WTC11 (cell line): ENCODE data around the gene PIKFYVE. TPM values are rescaled to one million over a fixed set of nuclear protein-coding genes. Genes with fewer than 3 reads are reported as not detected.

ENCODE experiments used
- ATAC-seq: fragments of 200-7000 bp; cut with Tn5 transposase; 2 replicates; pipeline ENCODE4 v1.10.0; 2021; ENCODE audit warnings: mild to moderate bottlenecking, moderate library complexity
- CTCF ChIA-PET: fragments of 300-600 bp; sonication (Branson Sonifier 250); formaldehyde crosslinking; loops from one replicate; lab custom pipeline; 2021; ENCODE audit warnings: antibody characterized with exemption; lab: Charles Lee
- POLR2A ChIA-PET: fragments of 350-600 bp; sonication (Branson Sonifier 250); formaldehyde crosslinking; loops from one replicate; lab custom pipeline; 2021; ENCODE audit warnings: antibody characterized with exemption; lab: Charles Lee
- DNase-seq: peaks from one replicate; pipeline ENCODE4 v3.0.0; 2021; ENCODE audit warnings: low spot score
- H3K27ac Mint-ChIP-seq: 2 replicates; pipeline ENCODE4 v1.8.0; 2021; ENCODE audit warnings: mixed read lengths
- H3K27me3 Mint-ChIP-seq: 2 replicates; pipeline ENCODE4 v1.8.0; 2021; ENCODE audit warnings: low read depth, mild to moderate bottlenecking, moderate library complexity, mixed read lengths
- H3K36me3 Mint-ChIP-seq: 2 replicates; pipeline ENCODE4 v1.8.0; 2021; ENCODE audit warnings: mixed read lengths
- H3K4me1 Mint-ChIP-seq: 2 replicates; pipeline ENCODE4 v1.8.0; 2022; ENCODE audit warnings: mixed read lengths
- H3K4me3 Mint-ChIP-seq: 2 replicates; pipeline ENCODE4 v1.8.0; 2021; ENCODE audit warnings: mild to moderate bottlenecking, moderate library complexity, mixed read lengths
- H3K9me3 Mint-ChIP-seq: 2 replicates; pipeline ENCODE4 v1.8.0; 2021; ENCODE audit warnings: mixed read lengths
- ARID4B ChIP-seq: sonication (generic); formaldehyde crosslinking; IDR thresholded peaks from 2 replicates; pipeline ENCODE4 v1.8.0; 2023; ENCODE audit warnings: missing genetic modification reagents, mild to moderate bottlenecking, borderline replicate concordance
- CREB1 ChIP-seq: sonication (generic); formaldehyde crosslinking; IDR thresholded peaks from 2 replicates; pipeline ENCODE4 v1.8.0; 2023; ENCODE audit warnings: mild to moderate bottlenecking, missing genetic modification reagents
- EMX1 ChIP-seq: fragments of 250-450 bp; sonication (Bioruptor Pico); IDR thresholded peaks from 2 replicates; pipeline ENCODE4 v1.8.0; 2021; ENCODE audit warnings: mild to moderate bottlenecking
- FOXK1 ChIP-seq: sonication (generic); formaldehyde crosslinking; IDR thresholded peaks from 2 replicates; pipeline ENCODE4 v1.8.0; 2022; ENCODE audit warnings: mild to moderate bottlenecking, moderate library complexity, missing genetic modification reagents
- IRF2 ChIP-seq: sonication (generic); formaldehyde crosslinking; IDR thresholded peaks from 2 replicates; pipeline ENCODE4 v1.8.0; 2022; ENCODE audit warnings: low read depth, missing genetic modification reagents, borderline replicate concordance
- MXD4 ChIP-seq: fragments of 250-450 bp; sonication (Bioruptor Pico); IDR thresholded peaks from 2 replicates; pipeline ENCODE4 v1.8.0; 2021; ENCODE audit warnings: mild to moderate bottlenecking, moderate library complexity, borderline replicate concordance
- MYBL2 ChIP-seq: sonication (generic); formaldehyde crosslinking; IDR thresholded peaks from 2 replicates; pipeline ENCODE4 v1.8.1; 2023; ENCODE audit warnings: mild to moderate bottlenecking, moderate library complexity, missing genetic modification reagents
- PRRX2 ChIP-seq: fragments of 250-450 bp; sonication (Bioruptor Pico); IDR thresholded peaks from 2 replicates; pipeline ENCODE4 v1.8.0; 2021; ENCODE audit warnings: mild to moderate bottlenecking
- ZNF121 ChIP-seq: sonication (generic); formaldehyde crosslinking; IDR thresholded peaks from 2 replicates; pipeline ENCODE4 v1.8.0; 2023; ENCODE audit warnings: missing genetic modification reagents
- ZNF219 ChIP-seq: sonication (generic); formaldehyde crosslinking; IDR thresholded peaks from 2 replicates; pipeline ENCODE4 v1.8.0; 2023; ENCODE audit warnings: missing genetic modification reagents, mild to moderate bottlenecking, borderline replicate concordance
- ZSCAN18 ChIP-seq: fragments of 250-450 bp; sonication (Bioruptor Pico); IDR thresholded peaks from 2 replicates; pipeline ENCODE4 v2.1.2; 2022; ENCODE audit warnings: mild to moderate bottlenecking, moderate library complexity
- total RNA-seq: library from RNA; stranded (reverse); gene quantifications from 3 replicates; pipeline ENCODE4 v1.2.3, GENCODE V29; 2021
- TF ChIP-seq, protein P1 (sequence below): fragments of 250-450 bp; sonication (Bioruptor Pico); IDR thresholded peaks from 2 replicates; pipeline ENCODE4 v1.8.0; 2021; ENCODE audit warnings: mild to moderate bottlenecking
- TF ChIP-seq, protein P2 (sequence below): fragments of 250-450 bp; sonication (Bioruptor Pico); IDR thresholded peaks from 2 replicates; pipeline ENCODE4 v1.9.0; 2021; ENCODE audit warnings: mild to moderate bottlenecking
- TF ChIP-seq, protein P3 (sequence below): fragments of 250-450 bp; sonication (Bioruptor Pico); IDR thresholded peaks from 2 replicates; pipeline ENCODE4 v1.9.0; 2021; ENCODE audit warnings: mild to moderate bottlenecking

Gene PIKFYVE
- total RNA-seq, 1 experiment from 2014 or later, result 36.1 TPM

DNA sequence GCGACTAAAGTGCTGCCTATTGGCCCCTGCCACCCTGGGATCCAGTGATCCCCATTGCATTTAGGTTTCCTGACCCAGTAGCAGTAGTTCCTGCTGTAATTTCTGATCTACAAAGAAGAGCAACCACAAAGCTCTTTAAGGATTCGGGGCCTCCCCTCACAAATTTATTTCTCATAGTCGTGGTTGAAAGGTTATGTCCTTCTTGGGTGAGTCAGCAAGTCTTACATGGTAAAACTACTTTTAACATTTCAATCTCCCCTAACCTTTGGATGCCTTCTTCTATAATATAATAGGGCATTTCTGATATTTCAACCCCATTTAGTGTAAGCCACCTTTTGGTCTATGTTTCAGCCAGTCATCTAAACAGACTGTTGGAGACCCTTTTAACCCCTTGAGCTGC, 14.9 kb downstream of the PIKFYVE start:
- peaks cover 75% of the 10 kb centered on the region for H3K36me3 Mint-ChIP-seq
- ChIA-PET CTCF (no interaction called here), POLR2A (no interaction called here)
- no peaks in the 10 kb centered on the region for H3K27me3 Mint-ChIP-seq
- H3K4me1 Mint-ChIP-seq, result no peaks in the 10 kb centered on the region
- no peak overlapping the region for H3K27ac Mint-ChIP-seq
- DNase-seq, result no peak
- ATAC-seq, result no peak
- peaks cover 7% of the 10 kb centered on the region; the same call in 1 of the 2 replicates for H3K9me3 Mint-ChIP-seq
- no peak overlapping the region for H3K4me3 Mint-ChIP-seq
- TF ChIP-seq ZNF121 (CRISPR knock-in tag) (no peak), ZSCAN18 (CRISPR knock-in tag) (no peak), ARID4B (CRISPR knock-in tag) (no peak), MYBL2 (CRISPR knock-in tag) (no peak), CREB1 (CRISPR knock-in tag) (no peak)
- TF ChIP-seq, protein P1, sequence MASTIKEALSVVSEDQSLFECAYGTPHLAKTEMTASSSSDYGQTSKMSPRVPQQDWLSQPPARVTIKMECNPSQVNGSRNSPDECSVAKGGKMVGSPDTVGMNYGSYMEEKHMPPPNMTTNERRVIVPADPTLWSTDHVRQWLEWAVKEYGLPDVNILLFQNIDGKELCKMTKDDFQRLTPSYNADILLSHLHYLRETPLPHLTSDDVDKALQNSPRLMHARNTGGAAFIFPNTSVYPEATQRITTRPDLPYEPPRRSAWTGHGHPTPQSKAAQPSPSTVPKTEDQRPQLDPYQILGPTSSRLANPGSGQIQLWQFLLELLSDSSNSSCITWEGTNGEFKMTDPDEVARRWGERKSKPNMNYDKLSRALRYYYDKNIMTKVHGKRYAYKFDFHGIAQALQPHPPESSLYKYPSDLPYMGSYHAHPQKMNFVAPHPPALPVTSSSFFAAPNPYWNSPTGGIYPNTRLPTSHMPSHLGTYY (CRISPR knock-in tag), result no peak
- TF ChIP-seq, protein P2, sequence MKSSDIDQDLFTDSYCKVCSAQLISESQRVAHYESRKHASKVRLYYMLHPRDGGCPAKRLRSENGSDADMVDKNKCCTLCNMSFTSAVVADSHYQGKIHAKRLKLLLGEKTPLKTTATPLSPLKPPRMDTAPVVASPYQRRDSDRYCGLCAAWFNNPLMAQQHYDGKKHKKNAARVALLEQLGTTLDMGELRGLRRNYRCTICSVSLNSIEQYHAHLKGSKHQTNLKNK, result no peak

GRCh38 chr2:208285853-208286252, 19.8 kb downstream of the PIKFYVE start:
- Mint-ChIP-seq H3K27me3 (no peaks in the 10 kb centered on the region), H3K4me3 (no peak overlapping the region), H3K9me3 (peaks cover 9% of the 10 kb centered on the region), H3K27ac (no peak overlapping the region), H3K4me1 (no peaks in the 10 kb centered on the region), H3K36me3 (peaks cover 65% of the 10 kb centered on the region)
- ChIA-PET CTCF (no interaction called here), POLR2A (no interaction called here)
- DNase-seq, result no peak
- ATAC-seq, result no peak
- TF ChIP-seq IRF2 (CRISPR knock-in tag) (no peak), ZNF219 (no peak), MXD4 (CRISPR knock-in tag) (no peak), FOXK1 (CRISPR knock-in tag) (no peak), PRRX2 (CRISPR knock-in tag) (no peak), EMX1 (CRISPR knock-in tag) (no peak)
- TF ChIP-seq, protein P3, sequence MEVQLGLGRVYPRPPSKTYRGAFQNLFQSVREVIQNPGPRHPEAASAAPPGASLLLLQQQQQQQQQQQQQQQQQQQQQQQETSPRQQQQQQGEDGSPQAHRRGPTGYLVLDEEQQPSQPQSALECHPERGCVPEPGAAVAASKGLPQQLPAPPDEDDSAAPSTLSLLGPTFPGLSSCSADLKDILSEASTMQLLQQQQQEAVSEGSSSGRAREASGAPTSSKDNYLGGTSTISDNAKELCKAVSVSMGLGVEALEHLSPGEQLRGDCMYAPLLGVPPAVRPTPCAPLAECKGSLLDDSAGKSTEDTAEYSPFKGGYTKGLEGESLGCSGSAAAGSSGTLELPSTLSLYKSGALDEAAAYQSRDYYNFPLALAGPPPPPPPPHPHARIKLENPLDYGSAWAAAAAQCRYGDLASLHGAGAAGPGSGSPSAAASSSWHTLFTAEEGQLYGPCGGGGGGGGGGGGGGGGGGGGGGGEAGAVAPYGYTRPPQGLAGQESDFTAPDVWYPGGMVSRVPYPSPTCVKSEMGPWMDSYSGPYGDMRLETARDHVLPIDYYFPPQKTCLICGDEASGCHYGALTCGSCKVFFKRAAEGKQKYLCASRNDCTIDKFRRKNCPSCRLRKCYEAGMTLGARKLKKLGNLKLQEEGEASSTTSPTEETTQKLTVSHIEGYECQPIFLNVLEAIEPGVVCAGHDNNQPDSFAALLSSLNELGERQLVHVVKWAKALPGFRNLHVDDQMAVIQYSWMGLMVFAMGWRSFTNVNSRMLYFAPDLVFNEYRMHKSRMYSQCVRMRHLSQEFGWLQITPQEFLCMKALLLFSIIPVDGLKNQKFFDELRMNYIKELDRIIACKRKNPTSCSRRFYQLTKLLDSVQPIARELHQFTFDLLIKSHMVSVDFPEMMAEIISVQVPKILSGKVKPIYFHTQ (CRISPR knock-in tag), result no peak
